Measurements from ENCODE around the gene ADORA1.

The ADORA1 gene

DNA sequence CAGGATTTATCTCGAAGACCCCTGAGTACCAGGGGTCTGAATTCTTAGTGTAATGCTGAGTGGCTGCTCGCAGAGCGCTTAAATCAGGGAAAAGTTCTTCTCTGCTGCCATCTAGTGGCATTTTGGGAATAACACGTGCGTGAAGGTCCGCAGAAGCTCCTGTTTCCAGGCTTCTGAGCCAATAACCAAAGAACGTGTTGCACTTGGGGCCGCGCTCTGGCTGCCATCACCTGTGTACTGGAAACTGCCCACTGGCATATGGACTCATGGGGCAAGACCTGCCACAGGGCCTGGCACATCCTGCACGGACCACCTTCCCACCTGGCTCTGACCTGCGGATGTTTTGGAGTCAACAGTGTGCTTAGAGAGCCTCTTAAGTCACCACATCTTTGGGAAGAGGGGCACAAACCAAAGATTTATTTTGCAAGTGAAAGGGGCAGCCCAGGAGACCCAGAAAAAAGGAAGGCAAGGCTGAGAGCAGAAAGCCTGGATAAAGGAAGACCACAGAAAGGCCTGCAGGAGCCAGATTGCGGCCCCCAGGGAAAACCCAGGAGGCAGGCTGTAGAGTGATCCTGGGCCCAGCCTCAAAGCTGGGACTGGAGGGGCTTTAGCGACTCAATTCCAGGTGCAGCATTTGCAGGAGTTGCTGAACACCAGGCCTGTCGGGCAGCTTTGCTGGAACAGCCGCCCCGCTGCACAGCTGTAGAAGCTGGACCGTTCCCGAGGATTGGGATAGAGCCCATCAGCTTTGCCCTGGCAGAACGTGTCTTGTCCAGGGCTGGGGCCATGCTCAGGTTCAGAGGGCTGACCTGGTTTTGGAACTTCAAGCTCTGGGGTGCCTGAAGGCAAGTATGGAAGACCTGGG is 89.0 kb downstream of the ADORA1 start:
- Histone ChIP-seq H3K9me3 (ENCODE audit: control insufficient read depth, insufficient read depth, low read depth, low read length) (no peaks in the 10 kb centered on the region), H3K4me3 (ENCODE audit: low read depth, low read length) (no peak overlapping the region), H3K4me1 (ENCODE audit: control insufficient read depth, insufficient read depth, low read length) (no peaks in the 10 kb centered on the region), H3K27ac (ENCODE audit: extremely low read depth, low read depth, low read length) (no peak overlapping the region), H3K36me3 (ENCODE audit: control insufficient read depth in 2 of 2, insufficient read depth in 1 of 2, low read length in 2 of 2) (no peaks in the 10 kb centered on the region)
- peak; percentile 84 for TF ChIP-seq SCRT2 (tag by site-specific recombination; IDR thresholded peaks at IDR 0.05)
- TF ChIP-seq ZNF138 (tag by site-specific recombination; IDR thresholded peaks at IDR 0.05; ENCODE audit: borderline replicate concordance) = no peak
- no peak for TF ChIP-seq ZBTB48 (tag by site-specific recombination; IDR thresholded peaks at IDR 0.05)
- no peak for TF ChIP-seq ZNF433 (tag by site-specific recombination; IDR thresholded peaks at IDR 0.05; ENCODE audit: low read depth)
- 0 out of 2 replicates have a peak, but pooled peaks have one; percentile 44 for TF ChIP-seq ZBTB17 (tag by site-specific recombination; IDR thresholded peaks at IDR 0.05)
- TF ChIP-seq, protein P1, sequence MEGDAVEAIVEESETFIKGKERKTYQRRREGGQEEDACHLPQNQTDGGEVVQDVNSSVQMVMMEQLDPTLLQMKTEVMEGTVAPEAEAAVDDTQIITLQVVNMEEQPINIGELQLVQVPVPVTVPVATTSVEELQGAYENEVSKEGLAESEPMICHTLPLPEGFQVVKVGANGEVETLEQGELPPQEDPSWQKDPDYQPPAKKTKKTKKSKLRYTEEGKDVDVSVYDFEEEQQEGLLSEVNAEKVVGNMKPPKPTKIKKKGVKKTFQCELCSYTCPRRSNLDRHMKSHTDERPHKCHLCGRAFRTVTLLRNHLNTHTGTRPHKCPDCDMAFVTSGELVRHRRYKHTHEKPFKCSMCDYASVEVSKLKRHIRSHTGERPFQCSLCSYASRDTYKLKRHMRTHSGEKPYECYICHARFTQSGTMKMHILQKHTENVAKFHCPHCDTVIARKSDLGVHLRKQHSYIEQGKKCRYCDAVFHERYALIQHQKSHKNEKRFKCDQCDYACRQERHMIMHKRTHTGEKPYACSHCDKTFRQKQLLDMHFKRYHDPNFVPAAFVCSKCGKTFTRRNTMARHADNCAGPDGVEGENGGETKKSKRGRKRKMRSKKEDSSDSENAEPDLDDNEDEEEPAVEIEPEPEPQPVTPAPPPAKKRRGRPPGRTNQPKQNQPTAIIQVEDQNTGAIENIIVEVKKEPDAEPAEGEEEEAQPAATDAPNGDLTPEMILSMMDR (tag by site-specific recombination; IDR thresholded peaks at IDR 0.05) = peak; percentile 65
- peak; percentile 90 for TF ChIP-seq ZNF654 (tag by site-specific recombination; IDR thresholded peaks at IDR 0.05; ENCODE audit: low read depth)
- TF ChIP-seq ZNF660 (tag by site-specific recombination; IDR thresholded peaks at IDR 0.05) = peak; percentile 69; the same call in 1 of the 2 replicates
- no peak for TF ChIP-seq ZNF510 (tag by site-specific recombination; IDR thresholded peaks at IDR 0.05; ENCODE audit: insufficient replicate concordance)
- no peak for TF ChIP-seq ZEB2 (tag by site-specific recombination; IDR thresholded peaks at IDR 0.05)
- no peak for TF ChIP-seq ZNF585B (tag by site-specific recombination; IDR thresholded peaks at IDR 0.05)
- no peak for TF ChIP-seq ZNF830 (tag by site-specific recombination; IDR thresholded peaks at IDR 0.05; ENCODE audit: low read depth)
- TF ChIP-seq ZNF677 (tag by site-specific recombination; IDR thresholded peaks at IDR 0.05) = no peak
- TF ChIP-seq ZNF768 (tag by site-specific recombination; IDR thresholded peaks at IDR 0.05) = no peak
- TF ChIP-seq ZSCAN30 (tag by site-specific recombination; IDR thresholded peaks at IDR 0.05) = 0 out of 2 replicates have a peak, but pooled peaks have one; percentile 20
- TF ChIP-seq, protein P2, sequence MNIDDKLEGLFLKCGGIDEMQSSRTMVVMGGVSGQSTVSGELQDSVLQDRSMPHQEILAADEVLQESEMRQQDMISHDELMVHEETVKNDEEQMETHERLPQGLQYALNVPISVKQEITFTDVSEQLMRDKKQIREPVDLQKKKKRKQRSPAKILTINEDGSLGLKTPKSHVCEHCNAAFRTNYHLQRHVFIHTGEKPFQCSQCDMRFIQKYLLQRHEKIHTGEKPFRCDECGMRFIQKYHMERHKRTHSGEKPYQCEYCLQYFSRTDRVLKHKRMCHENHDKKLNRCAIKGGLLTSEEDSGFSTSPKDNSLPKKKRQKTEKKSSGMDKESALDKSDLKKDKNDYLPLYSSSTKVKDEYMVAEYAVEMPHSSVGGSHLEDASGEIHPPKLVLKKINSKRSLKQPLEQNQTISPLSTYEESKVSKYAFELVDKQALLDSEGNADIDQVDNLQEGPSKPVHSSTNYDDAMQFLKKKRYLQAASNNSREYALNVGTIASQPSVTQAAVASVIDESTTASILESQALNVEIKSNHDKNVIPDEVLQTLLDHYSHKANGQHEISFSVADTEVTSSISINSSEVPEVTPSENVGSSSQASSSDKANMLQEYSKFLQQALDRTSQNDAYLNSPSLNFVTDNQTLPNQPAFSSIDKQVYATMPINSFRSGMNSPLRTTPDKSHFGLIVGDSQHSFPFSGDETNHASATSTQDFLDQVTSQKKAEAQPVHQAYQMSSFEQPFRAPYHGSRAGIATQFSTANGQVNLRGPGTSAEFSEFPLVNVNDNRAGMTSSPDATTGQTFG (tag by site-specific recombination; IDR thresholded peaks at IDR 0.05; ENCODE audit: borderline replicate concordance) = no peak
- no peak for TF ChIP-seq ZNF37A (tag by site-specific recombination; IDR thresholded peaks at IDR 0.05)
- CTCF ChIA-PET = interaction anchor here (0.6 to 13.0 kb wide), 43 partner anchors 9 to 483 kb away, joined by 3 to 293 read pairs (median 4); partner anchors contain the start of genes ADORA1, CHI3L1, FMOD and MYBPH
- POLR2A ChIA-PET = interaction anchor here (1.0 kb wide), 1 partner anchor 98 kb away, joined by 4 read pairs; no protein-coding TSS in a partner anchor

Data from HEK293 (cell line).